GM19397 (cell line): Measurements from ENCODE around the gene GSTT2.
"Not testable (repeated sequence)": the region's sequence is repeated elsewhere in the genome, so short reads cannot be mapped to it uniquely, and the experiment has no call there.

Source experiments
- ATAC-seq: cut with Tn5 transposase; IDR thresholded peaks from one replicate; pipeline ENCODE4 v1.9.1; 2021; ENCODE audit warnings: mild to moderate bottlenecking, moderate library complexity; ENCODE audit not compliant: unreplicated experiment

Gene GSTT2

GRCh38 chr22:23979557-23980240 is at the start of gene GSTT2:
Gene GSTT2 (plus strand): TSS chr22:23980134.
- not testable (repeated sequence) for ATAC-seq

- no peak for ATAC-seq
Measured at GRCh38 chr22:23938328-23939016, 41.5 kb upstream of the GSTT2 start.

- no peak for ATAC-seq
Measured at GRCh38 chr22:23939017-23939357, 40.9 kb upstream of the GSTT2 start.

GRCh38 chr22:23940166-23940565 is 39.8 kb upstream of the GSTT2 start:
- not testable (repeated sequence) for ATAC-seq

GRCh38 chr22:23947391-23947790 is 32.5 kb upstream of the GSTT2 start:
- ATAC-seq, result not testable (repeated sequence)

- ATAC-seq, result not testable (repeated sequence)
Measured at GRCh38 chr22:23949764-23950163, 30.2 kb upstream of the GSTT2 start.

GRCh38 chr22:23951383-23951782 is 28.6 kb upstream of the GSTT2 start:
- ATAC-seq, result not testable (repeated sequence)

GRCh38 chr22:23952794-23953405 is 27.0 kb upstream of the GSTT2 start:
- not testable (repeated sequence) for ATAC-seq

- ATAC-seq, result not testable (repeated sequence)
Measured at GRCh38 chr22:23953485-23953884, 26.4 kb upstream of the GSTT2 start.

GRCh38 chr22:23954193-23954990 is 25.5 kb upstream of the GSTT2 start:
- not testable (repeated sequence) for ATAC-seq

- not testable (repeated sequence) for ATAC-seq
Measured at GRCh38 chr22:23954991-23955305, 25.0 kb upstream of the GSTT2 start.

- ATAC-seq, result not testable (repeated sequence)
Measured at GRCh38 chr22:23955886-23956285, 24.0 kb upstream of the GSTT2 start.

GRCh38 chr22:23956301-23956900 is 23.5 kb upstream of the GSTT2 start:
- ATAC-seq, result not testable (repeated sequence)

- not testable (repeated sequence) for ATAC-seq
Measured at GRCh38 chr22:23961084-23961771, 18.7 kb upstream of the GSTT2 start, which contains the start of gene GSTT2B. Gene GSTT2B (minus strand): TSS chr22:23961195. CDS start chr22:23961131, 64 bp downstream.

GRCh38 chr22:23966094-23966493 is 13.8 kb upstream of the GSTT2 start:
- ATAC-seq, result peak; percentile 24

- peak; percentile 82 for ATAC-seq
Measured at GRCh38 chr22:23966568-23966967, 13.4 kb upstream of the GSTT2 start, which contains the start of gene DDTL. Gene DDTL (plus strand): TSS chr22:23966888. CDS start chr22:23966915, 27 bp downstream.

- ATAC-seq, result no peak
Measured at GRCh38 chr22:23969071-23969470, 10.9 kb upstream of the GSTT2 start.

GRCh38 chr22:23970201-23970641 is 9.7 kb upstream of the GSTT2 start:
- no peak for ATAC-seq

- ATAC-seq, result no peak
Measured at GRCh38 chr22:23970816-23971486, 9.0 kb upstream of the GSTT2 start.
